ENCODE data around the gene KLF15.

KLF15 gene

DNA sequence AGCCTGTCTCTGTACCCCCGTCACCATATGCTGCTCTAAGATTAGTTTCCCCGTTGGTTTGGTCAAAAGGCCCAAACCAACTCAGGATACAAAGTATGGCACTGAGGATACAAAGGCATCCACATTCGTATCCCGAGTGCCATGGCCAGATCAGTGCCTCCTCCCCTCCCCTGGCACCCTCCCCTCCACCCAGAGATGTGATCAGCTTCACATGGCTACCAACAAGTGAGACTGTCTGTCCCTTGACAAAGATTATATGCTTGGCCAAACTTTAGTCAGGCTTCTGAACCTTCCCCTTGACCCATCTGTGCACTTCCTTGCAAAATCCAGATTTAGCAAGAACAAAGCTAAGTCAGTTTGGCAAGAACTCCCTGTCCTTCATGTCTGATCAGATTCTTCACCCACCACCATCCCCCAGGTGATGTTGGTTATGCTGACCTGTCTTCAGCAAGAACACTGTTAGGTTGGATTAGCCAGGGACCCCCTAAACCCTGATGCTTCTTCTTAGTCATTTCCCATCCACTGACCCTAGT lies 61.7 kb downstream of the KLF15 start:
- TF ChIP-seq, protein P1, sequence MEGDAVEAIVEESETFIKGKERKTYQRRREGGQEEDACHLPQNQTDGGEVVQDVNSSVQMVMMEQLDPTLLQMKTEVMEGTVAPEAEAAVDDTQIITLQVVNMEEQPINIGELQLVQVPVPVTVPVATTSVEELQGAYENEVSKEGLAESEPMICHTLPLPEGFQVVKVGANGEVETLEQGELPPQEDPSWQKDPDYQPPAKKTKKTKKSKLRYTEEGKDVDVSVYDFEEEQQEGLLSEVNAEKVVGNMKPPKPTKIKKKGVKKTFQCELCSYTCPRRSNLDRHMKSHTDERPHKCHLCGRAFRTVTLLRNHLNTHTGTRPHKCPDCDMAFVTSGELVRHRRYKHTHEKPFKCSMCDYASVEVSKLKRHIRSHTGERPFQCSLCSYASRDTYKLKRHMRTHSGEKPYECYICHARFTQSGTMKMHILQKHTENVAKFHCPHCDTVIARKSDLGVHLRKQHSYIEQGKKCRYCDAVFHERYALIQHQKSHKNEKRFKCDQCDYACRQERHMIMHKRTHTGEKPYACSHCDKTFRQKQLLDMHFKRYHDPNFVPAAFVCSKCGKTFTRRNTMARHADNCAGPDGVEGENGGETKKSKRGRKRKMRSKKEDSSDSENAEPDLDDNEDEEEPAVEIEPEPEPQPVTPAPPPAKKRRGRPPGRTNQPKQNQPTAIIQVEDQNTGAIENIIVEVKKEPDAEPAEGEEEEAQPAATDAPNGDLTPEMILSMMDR (conservative IDR thresholded peaks at IDR 0.05; ENCODE audit: low read depth, low read length): no peak
- H3K4me3 ChIP-seq (ENCODE audit: low read length): no peak overlapping the region
- DNase-seq (ENCODE audit: low read depth): no peak

DNA sequence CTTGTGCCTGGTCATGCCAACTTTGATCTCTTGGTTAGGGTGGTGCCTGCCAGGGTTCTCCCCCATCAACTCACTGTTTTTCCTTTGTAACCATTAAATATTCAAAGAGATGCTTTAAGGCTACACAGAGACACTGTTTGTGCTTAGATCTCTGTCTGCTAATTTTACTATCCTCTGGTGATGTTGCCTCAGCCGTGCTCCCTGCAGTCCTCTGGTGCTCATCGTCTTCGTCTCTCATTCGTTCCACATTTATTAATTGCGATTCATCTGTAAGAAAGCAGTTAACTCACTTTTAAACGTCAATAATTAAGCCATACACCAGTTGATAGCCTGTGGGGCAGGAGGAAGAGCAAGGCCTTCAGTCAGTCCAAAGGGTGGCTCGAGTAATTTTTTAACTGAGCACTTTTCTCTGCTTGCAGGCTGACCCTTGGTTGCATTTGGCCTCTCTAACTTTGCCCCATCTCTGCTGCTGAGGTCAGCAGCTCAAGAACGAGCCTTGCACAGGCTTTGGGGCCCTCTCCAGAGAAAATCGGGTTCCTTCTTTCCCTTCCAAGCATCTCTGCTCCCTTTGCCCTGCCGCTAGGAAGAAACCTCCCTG lies 62.9 kb downstream of the KLF15 start:
- TF ChIP-seq, protein P1 (conservative IDR thresholded peaks at IDR 0.05; ENCODE audit: low read depth, low read length): no peak
- DNase-seq (ENCODE audit: low read depth): no peak
- H3K4me3 ChIP-seq (ENCODE audit: low read length): no peak overlapping the region

DNA sequence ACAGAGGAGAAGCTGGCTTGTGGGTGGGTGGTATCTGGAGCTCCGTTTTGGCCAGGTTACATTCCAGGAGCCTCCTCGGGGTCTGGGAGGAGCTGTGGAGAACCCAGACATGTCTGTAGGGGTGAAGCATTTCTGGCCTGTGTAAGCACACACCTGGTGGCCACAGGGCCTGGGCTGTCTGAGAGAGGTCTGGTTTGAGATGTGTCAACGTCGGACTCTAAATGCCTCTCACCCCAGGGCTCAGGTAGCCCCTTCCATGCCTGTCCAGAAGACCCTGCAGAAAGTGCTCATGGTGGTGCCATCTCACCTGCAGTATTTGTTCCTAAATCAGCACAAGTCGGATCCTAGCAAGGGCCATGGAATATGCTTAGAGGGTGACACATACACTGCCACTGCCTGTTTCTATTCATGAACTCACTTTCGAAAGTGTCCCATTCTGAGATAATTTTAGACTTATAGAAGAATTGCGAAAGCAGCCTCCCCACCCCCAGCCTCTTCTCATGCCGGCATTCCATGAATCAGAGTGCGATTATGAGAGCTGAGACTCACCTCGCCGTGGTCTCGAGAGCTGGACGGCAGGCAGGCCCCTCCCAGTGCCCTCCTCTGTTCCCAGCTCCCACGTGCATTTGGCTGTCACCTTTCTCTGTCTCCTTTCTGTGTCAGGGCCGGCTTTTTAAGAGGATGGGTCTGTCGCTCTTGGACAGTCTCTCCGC lies 63.7 kb downstream of the KLF15 start:
- H3K4me3 ChIP-seq (ENCODE audit: low read length): no peak overlapping the region
- no peak for DNase-seq (ENCODE audit: low read depth)
- TF ChIP-seq, protein P1 (conservative IDR thresholded peaks at IDR 0.05; ENCODE audit: low read depth, low read length): no peak
